Astrocyte (in vitro differentiated cells and primary cell): ENCODE results near the gene AARS2. TPM values are rescaled to one million over a fixed set of nuclear protein-coding genes. Genes with fewer than 3 reads are reported as not detected.

Source experiments
- DNase-seq: peaks from one replicate; pipeline ENCODE4 v3.0.0-alpha.2; 2010; ENCODE audit warnings: low read depth
- FAIRE-seq: peaks from 2 replicates; lab custom pipeline; 2011; peaks lifted over from hg19 to GRCh38; lab: Jason Lieb, UNC
- H2AFZ ChIP-seq: 2 replicates; pipeline ENCODE4 v1.6.0; 2012; ENCODE audit warnings: low read depth, low read length, inconsistent platforms
- H3K27ac ChIP-seq: 2 replicates; pipeline ENCODE4 v1.5.1; 2011; ENCODE audit warnings: low read depth, low read length, inconsistent platforms
- H3K27me3 ChIP-seq: 2 replicates; pipeline ENCODE4 v1.6.0; 2011; ENCODE audit warnings: low read length, inconsistent platforms; ENCODE audit not compliant: insufficient read depth
- H3K36me3 ChIP-seq: 2 replicates; pipeline ENCODE4 v1.5.1; 2011; ENCODE audit warnings: low read length, inconsistent platforms; ENCODE audit not compliant: insufficient read depth
- H3K4me1 ChIP-seq: 2 replicates; pipeline ENCODE4 v1.5.1; 2011; ENCODE audit warnings: low read length, inconsistent platforms; ENCODE audit not compliant: insufficient read depth
- H3K4me2 ChIP-seq: 2 replicates; pipeline ENCODE4 v1.6.0; 2012; ENCODE audit warnings: low read length, inconsistent platforms
- H3K4me3 ChIP-seq: 2 replicates; pipeline ENCODE4 v1.5.1; 2011; ENCODE audit warnings: low read depth, mild to moderate bottlenecking, low read length, inconsistent platforms; ENCODE audit not compliant: insufficient read depth
- H3K79me2 ChIP-seq: 2 replicates; pipeline ENCODE4 v1.6.0; 2012; ENCODE audit warnings: mild to moderate bottlenecking, low read length, inconsistent platforms; ENCODE audit not compliant: insufficient read depth
- H3K9ac ChIP-seq: 2 replicates; pipeline ENCODE4 v1.6.0; 2012; ENCODE audit warnings: mild to moderate bottlenecking, low read length, inconsistent platforms
- H3K9me3 ChIP-seq: 2 replicates; pipeline ENCODE4 v1.5.1; 2012; ENCODE audit warnings: low read depth, mild to moderate bottlenecking, low read length, inconsistent platforms; ENCODE audit not compliant: insufficient read depth
- H4K20me1 ChIP-seq: 2 replicates; pipeline ENCODE4 v1.6.0; 2012; ENCODE audit warnings: low read length, inconsistent platforms; ENCODE audit not compliant: insufficient read depth
- H3K27ac Mint-ChIP-seq: one replicate; pipeline ENCODE4 v1.8.0; 2021; ENCODE audit warnings: mild to moderate bottlenecking, mixed read lengths; ENCODE audit not compliant: unreplicated experiment
- H3K27me3 Mint-ChIP-seq: one replicate; pipeline ENCODE4 v1.8.0; 2021; ENCODE audit warnings: low read depth, mixed read lengths; ENCODE audit not compliant: unreplicated experiment
- H3K36me3 Mint-ChIP-seq: one replicate; pipeline ENCODE4 v1.8.0; 2021; ENCODE audit warnings: low read depth, mixed read lengths; ENCODE audit not compliant: unreplicated experiment
- H3K4me1 Mint-ChIP-seq: one replicate; pipeline ENCODE4 v1.8.0; 2021; ENCODE audit warnings: low read depth, mixed read lengths; ENCODE audit not compliant: unreplicated experiment
- H3K4me3 Mint-ChIP-seq: one replicate; pipeline ENCODE4 v1.8.0; 2021; ENCODE audit warnings: mild to moderate bottlenecking, moderate library complexity, mixed read lengths; ENCODE audit not compliant: unreplicated experiment
- H3K9me3 Mint-ChIP-seq: one replicate; pipeline ENCODE4 v1.8.0; 2021; ENCODE audit warnings: mild to moderate bottlenecking, mixed read lengths; ENCODE audit not compliant: unreplicated experiment
- EZH2 ChIP-seq: IDR thresholded peaks from 2 replicates; pipeline ENCODE4 v1.6.1; 2012; ENCODE audit warnings: mild to moderate bottlenecking, low read length, inconsistent platforms; ENCODE audit not compliant: insufficient read depth
- total RNA-seq: library from RNA; stranded (reverse); gene quantifications from 2 replicates; pipeline ENCODE4 v1.2.1, GENCODE V29; 2021
- TF ChIP-seq, protein P1 (sequence below): IDR thresholded peaks from 2 replicates; pipeline ENCODE4 v1.5.1; 2011; ENCODE audit warnings: low read depth, mild to moderate bottlenecking, inconsistent platforms, low read length, moderate library complexity; ENCODE audit not compliant: insufficient read depth

The AARS2 gene
- total RNA-seq, 1 donor from 2014 or later: 12.3 TPM

DNA sequence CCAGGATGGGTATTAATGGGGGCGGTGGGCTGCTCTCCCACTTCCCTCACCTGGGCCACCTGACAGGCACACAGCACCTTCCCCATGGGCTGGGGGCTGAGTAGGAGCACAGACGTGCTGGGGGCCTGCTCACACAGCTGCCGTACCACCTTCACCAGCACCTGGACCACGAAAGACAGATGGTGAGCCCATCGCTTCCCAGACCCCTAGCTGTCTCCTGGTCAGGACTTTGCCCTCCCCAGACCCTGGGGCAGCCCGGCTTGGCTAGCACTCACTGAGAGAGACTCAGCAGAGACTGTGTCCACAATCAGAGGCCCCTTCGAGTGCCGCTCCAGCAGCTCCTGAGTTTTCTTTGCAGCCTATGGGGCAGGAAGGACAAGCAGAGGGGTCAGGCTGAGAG, 12.0 kb downstream of the AARS2 start:
- H3K4me2 ChIP-seq: no peak overlapping the region
- H3K4me1 ChIP-seq: peaks cover 12% of the 10 kb centered on the region
- peaks cover 21% of the 10 kb centered on the region for H4K20me1 ChIP-seq
- peaks cover 2% of the 10 kb centered on the region for H3K9me3 ChIP-seq
- no peak for DNase-seq
- no peak for FAIRE-seq
- Mint-ChIP-seq H3K36me3 (peaks cover 25% of the 10 kb centered on the region), H3K27me3 (peaks cover 24% of the 10 kb centered on the region), H3K4me1 (peaks cover 1% of the 10 kb centered on the region), H3K4me3 (no peak overlapping the region), H3K27ac (no peak overlapping the region), H3K9me3 (no peaks in the 10 kb centered on the region)
- H3K27ac ChIP-seq: no peak overlapping the region
- H3K9ac ChIP-seq: no peak overlapping the region
- H2AFZ ChIP-seq: no peak overlapping the region
- no peak for TF ChIP-seq EZH2
- TF ChIP-seq, protein P1, sequence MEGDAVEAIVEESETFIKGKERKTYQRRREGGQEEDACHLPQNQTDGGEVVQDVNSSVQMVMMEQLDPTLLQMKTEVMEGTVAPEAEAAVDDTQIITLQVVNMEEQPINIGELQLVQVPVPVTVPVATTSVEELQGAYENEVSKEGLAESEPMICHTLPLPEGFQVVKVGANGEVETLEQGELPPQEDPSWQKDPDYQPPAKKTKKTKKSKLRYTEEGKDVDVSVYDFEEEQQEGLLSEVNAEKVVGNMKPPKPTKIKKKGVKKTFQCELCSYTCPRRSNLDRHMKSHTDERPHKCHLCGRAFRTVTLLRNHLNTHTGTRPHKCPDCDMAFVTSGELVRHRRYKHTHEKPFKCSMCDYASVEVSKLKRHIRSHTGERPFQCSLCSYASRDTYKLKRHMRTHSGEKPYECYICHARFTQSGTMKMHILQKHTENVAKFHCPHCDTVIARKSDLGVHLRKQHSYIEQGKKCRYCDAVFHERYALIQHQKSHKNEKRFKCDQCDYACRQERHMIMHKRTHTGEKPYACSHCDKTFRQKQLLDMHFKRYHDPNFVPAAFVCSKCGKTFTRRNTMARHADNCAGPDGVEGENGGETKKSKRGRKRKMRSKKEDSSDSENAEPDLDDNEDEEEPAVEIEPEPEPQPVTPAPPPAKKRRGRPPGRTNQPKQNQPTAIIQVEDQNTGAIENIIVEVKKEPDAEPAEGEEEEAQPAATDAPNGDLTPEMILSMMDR: no peak
- H3K27me3 ChIP-seq: peaks cover 24% of the 10 kb centered on the region
- H3K79me2 ChIP-seq: no peaks in the 10 kb centered on the region
- no peak overlapping the region for H3K4me3 ChIP-seq
- peaks cover 14% of the 10 kb centered on the region for H3K36me3 ChIP-seq

DNA sequence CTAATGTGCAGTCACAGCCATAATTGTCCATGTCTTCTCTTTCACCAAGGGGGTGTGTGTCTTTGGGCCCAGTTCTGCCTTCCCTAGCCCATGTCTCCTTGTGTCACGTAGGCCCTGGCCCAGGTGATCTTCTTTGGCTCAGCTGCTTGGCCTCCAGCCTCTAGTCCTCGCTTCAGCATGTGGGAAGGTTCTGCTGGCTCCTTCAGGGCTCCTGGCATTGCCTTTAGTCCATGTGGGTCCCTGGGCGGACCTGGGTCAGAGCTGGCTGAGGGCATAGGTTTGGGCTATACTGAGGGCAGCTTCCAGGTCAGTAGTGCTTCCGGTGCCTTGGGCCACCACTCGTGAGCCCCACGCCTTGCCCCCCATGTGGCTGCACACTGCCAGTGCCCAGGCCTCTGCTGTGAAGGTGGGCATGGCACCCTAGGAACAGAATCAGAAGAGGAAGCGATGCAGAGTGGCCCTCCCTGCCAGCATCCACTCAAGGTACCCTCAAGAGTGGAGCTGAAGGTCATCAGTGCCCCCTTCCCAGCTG, 12.8 kb downstream of the AARS2 start:
- H3K9me3 ChIP-seq: peaks cover 3% of the 10 kb centered on the region
- H3K79me2 ChIP-seq: no peaks in the 10 kb centered on the region
- peaks cover 30% of the 10 kb centered on the region for H3K27me3 Mint-ChIP-seq
- H3K4me2 ChIP-seq: no peak overlapping the region
- no peak overlapping the region for H3K4me3 ChIP-seq
- H3K27ac Mint-ChIP-seq: no peak overlapping the region
- H2AFZ ChIP-seq: no peak overlapping the region
- peaks cover 21% of the 10 kb centered on the region for H4K20me1 ChIP-seq
- no peak for FAIRE-seq
- H3K36me3 ChIP-seq: peaks cover 14% of the 10 kb centered on the region
- no peaks in the 10 kb centered on the region for H3K9me3 Mint-ChIP-seq
- peaks cover 12% of the 10 kb centered on the region for H3K4me1 ChIP-seq
- peaks cover 1% of the 10 kb centered on the region for H3K4me1 Mint-ChIP-seq
- H3K27me3 ChIP-seq: peaks cover 32% of the 10 kb centered on the region
- no peak overlapping the region for H3K27ac ChIP-seq
- DNase-seq: no peak
- no peak overlapping the region for H3K4me3 Mint-ChIP-seq
- peaks cover 22% of the 10 kb centered on the region for H3K36me3 Mint-ChIP-seq
- H3K9ac ChIP-seq: no peak overlapping the region
- no peak for TF ChIP-seq EZH2
- TF ChIP-seq, protein P1: no peak

DNA sequence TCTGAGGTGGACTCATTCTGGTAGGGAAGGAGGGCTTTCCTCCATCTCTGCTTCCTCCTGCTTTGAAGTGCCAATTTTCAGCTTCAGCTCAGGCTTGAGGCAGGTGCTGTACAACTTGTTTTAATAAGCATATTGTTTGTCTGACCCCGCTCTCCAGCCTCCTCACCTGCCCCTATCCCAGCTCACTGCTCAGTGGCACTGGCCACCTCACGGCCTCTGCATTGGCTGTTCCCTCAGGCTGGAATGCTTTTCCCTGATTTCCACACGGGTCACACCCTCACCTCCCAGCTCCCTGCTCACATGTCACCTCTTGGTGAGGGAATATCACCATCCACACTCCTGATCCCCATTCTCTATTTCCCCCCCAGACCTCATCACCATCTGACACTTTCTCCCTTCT, 14.3 kb downstream of the AARS2 start:
- Histone ChIP-seq H3K4me1 (peaks cover 12% of the 10 kb centered on the region), H2AFZ (no peak overlapping the region), H4K20me1 (peaks cover 21% of the 10 kb centered on the region), H3K27ac (no peak overlapping the region), H3K4me3 (no peak overlapping the region), H3K36me3 (peaks cover 8% of the 10 kb centered on the region), H3K9me3 (peaks cover 3% of the 10 kb centered on the region), H3K27me3 (peaks cover 38% of the 10 kb centered on the region), H3K4me2 (no peak overlapping the region), H3K79me2 (no peaks in the 10 kb centered on the region), H3K9ac (no peak overlapping the region)
- no peaks in the 10 kb centered on the region for H3K9me3 Mint-ChIP-seq
- H3K27ac Mint-ChIP-seq: peak overlapping the region; percentile 62
- H3K27me3 Mint-ChIP-seq: peaks cover 42% of the 10 kb centered on the region
- H3K36me3 Mint-ChIP-seq: peaks cover 22% of the 10 kb centered on the region
- no peak for FAIRE-seq
- no peak overlapping the region for H3K4me3 Mint-ChIP-seq
- DNase-seq: no peak
- peaks cover 1% of the 10 kb centered on the region for H3K4me1 Mint-ChIP-seq
- TF ChIP-seq EZH2: no peak
- TF ChIP-seq, protein P1: no peak
